Suprapubic skin (tissue), 3 donors: ENCODE measurements around the gene SLC43A3.

ENCODE experiments used
- POLR2A ChIP-seq, 2 donors: fragments of 450-650 bp; IDR thresholded peaks; one replicate each; pipeline ENCODE4 v1.6.1; 2017; ENCODE audit warnings: antibody characterized with exemption in 2 of 2, mild to moderate bottlenecking in 2 of 2, moderate library complexity in 2 of 2
- TF ChIP-seq, protein P1 (sequence below), 2 donors: fragments of 200-600 bp in 1 of 2; fragments of 450-650 bp in 1 of 2; sonication (generic) in 1 of 2; IDR thresholded peaks; one replicate each; pipeline ENCODE4 v1.5.1; 2016 to 2019; ENCODE audit warnings: antibody characterized with exemption in 2 of 2, mild to moderate bottlenecking in 1 of 2, moderate library complexity in 1 of 2

DNA sequence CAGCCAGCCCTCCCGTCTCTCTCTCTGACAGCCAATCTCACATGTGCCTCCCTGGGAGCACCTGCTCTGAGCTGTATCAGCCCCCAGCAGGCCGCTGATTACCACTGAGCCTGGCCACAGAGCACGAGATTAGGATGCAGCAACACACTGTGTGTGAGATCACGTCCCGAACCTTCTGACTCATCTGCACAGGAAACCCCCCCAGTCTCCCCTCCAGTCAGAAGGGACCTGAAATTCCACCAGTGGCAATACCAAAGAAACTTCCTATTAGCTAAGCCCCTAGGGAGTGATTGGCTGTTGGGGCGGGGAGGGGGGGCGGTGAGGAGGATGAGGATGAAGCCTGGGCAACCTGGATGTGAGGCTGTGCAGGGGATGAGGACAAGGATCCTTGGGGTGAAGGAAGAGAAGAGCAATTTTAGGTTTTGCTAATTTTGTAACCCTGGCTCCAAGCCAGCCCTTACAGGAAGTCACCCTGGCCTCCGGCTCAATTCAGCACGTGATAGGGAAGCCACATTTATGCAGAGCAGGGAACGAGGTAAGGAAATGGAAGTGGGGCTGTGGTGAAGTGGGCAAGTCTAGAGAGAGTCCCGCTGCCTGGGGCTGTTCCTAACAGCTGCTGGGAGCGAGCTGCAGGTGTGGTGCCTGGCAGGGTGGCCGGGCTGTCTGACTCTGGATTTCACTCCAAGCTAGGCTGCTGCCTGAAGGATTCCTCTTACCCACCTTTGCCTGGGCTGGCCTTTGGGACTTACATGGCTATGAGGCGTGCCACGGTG, 1.9 kb downstream of the SLC43A3 start:
- no peak for TF ChIP-seq POLR2A (IDR thresholded peaks at IDR 0.05)
- TF ChIP-seq, protein P1, sequence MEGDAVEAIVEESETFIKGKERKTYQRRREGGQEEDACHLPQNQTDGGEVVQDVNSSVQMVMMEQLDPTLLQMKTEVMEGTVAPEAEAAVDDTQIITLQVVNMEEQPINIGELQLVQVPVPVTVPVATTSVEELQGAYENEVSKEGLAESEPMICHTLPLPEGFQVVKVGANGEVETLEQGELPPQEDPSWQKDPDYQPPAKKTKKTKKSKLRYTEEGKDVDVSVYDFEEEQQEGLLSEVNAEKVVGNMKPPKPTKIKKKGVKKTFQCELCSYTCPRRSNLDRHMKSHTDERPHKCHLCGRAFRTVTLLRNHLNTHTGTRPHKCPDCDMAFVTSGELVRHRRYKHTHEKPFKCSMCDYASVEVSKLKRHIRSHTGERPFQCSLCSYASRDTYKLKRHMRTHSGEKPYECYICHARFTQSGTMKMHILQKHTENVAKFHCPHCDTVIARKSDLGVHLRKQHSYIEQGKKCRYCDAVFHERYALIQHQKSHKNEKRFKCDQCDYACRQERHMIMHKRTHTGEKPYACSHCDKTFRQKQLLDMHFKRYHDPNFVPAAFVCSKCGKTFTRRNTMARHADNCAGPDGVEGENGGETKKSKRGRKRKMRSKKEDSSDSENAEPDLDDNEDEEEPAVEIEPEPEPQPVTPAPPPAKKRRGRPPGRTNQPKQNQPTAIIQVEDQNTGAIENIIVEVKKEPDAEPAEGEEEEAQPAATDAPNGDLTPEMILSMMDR (IDR thresholded peaks at IDR 0.05): no peak
